HG02610 (cell line): Measurements from ENCODE around the gene SOBP.
A peak's percentile ranks its signal among the peaks of the same experiment; 100 is the strongest.

Experiments
- ATAC-seq: cut with Tn5 transposase; IDR thresholded peaks from one replicate; pipeline ENCODE4 v1.9.1; 2021; ENCODE audit warnings: mild to moderate bottlenecking, moderate library complexity; ENCODE audit not compliant: unreplicated experiment

The SOBP gene

GRCh38 chr6:107634324-107635056 is 144.6 kb downstream of the SOBP start:
- ATAC-seq, result no peak

GRCh38 chr6:107635057-107635515 is 145.2 kb downstream of the SOBP start:
- ATAC-seq, result no peak

GRCh38 chr6:107636486-107636885 is 146.6 kb downstream of the SOBP start:
- no peak for ATAC-seq

DNA sequence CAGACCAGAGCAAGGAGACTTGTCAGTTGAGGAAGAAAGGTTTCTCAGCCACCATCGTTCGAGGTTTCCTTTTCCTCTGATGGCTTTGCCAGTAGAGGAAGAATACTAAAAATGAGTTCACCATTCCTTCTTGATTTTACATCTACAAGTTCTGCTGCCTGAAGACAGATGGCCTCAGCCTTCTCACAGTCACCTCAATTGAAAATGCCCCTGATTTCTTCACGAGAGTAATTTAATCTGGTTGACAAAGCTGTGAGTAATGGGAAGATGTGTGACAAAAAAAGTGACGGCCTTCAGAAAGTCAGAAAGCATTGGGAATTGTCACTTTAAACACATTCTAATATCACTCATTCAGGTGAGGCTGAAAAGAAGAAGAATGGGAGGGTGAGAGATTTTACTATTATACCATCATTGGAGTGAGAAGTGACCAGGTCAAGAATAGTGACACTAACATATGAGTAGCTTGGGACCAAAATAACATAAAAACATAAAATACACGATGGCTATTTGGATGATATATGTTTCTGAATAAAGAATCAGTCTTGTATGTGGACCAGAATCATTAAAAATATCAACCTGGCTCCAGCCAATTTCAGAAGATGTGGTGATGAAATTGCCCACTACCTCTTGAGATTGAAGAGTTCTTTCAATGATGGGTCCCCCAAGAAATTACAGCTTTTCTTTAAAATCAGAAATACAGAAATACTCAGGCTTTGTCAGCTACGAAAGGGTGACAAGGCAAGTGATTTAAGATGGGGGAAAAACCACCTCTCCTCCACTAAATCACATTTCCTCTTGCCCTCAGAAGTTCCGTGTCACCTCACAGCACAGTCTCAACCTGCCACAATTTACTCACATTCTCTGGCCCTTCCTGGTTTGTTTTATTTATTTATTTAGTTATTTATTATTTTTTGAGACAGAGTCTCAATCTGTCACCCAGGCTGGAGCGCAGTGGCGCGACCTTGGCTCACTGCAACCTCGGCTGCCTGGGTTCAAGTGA is 147.7 kb downstream of the SOBP start:
- ATAC-seq, result no peak

DNA sequence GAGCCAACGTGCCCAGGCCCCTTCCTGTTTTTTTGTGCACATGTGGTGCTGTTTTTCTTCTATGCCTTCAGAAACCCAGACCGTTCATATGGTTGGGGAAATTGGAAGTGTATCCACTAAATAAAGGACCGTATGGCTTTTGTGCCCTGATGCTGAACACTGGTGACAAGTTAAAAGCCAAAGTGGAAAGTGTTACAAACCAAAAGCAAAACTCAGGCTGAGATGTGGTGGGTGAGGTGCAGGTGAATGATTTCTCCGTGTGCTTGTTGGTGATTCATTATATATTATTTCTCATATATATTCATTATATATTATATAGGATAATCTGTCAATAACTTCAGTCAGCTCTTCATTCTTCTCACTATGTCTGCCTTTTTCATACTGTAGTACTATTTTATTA is 148.6 kb downstream of the SOBP start:
- ATAC-seq, result no peak

GRCh38 chr6:107639511-107639910 is 149.6 kb downstream of the SOBP start:
- ATAC-seq, result no peak

GRCh38 chr6:107641071-107641470 is 151.2 kb downstream of the SOBP start:
- no peak for ATAC-seq

GRCh38 chr6:107641500-107641941 is 151.6 kb downstream of the SOBP start:
- no peak for ATAC-seq

DNA sequence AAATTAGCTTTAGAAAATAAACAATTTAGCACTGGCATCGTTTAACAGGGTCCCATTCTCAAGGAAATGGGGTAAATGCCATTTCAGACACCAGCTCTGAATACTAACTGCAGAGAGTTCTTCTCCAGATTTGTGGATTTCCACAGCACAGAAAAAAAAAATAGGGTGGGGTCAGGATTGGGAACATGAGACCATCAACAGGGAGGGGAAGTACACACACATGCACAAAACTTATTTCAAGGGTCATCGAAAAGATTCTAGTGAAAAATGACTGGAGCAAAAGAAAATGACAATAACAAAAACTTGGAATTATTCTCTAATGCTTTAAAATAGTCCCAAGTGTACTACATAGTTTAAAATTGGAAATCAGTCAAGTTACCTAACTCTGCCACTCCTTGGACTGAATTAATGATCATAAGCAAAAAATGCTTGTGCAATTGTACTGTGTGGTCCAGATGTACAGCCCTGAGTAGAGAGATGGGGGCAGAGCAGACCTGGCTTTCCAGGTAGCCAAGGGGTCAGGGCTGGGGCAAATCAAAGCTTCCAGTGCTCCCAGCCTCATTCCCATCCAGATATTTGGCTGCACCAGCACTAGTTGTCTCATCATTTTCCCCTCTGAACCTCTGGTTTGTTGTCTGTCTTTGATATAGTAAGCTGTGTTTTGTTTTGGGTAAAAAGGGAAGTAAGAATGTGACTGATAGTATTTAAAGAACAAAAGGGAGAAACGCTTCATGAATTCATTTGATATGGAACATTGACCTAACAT is 152.4 kb downstream of the SOBP start:
- ATAC-seq, result peak; percentile 74

GRCh38 chr6:107642861-107643328 is 153.0 kb downstream of the SOBP start:
- peak; percentile 14 for ATAC-seq

DNA sequence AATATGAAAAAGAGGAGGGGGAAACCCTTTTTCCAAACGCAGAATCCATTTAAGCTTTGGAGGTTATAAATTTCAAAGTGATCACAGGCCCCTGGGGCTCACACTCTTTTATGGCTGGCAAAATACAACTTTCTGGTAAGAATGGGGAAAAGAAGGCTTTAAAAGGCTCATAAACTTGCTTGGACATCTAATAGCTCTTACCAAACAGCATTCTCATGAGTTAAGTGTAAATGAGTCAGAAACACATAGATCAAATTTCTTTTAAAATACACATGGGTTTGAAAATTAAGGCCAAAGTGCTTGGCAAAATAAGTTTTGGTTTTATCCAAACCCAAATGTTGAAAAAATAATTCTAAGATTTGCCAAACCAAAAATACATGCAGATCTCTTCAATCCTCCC is 154.6 kb downstream of the SOBP start:
- ATAC-seq, result no peak

GRCh38 chr6:107645740-107646139 is 155.8 kb downstream of the SOBP start:
- no peak for ATAC-seq

- ATAC-seq, result no peak
Measured at GRCh38 chr6:107646176-107646575, 156.3 kb downstream of the SOBP start.

DNA sequence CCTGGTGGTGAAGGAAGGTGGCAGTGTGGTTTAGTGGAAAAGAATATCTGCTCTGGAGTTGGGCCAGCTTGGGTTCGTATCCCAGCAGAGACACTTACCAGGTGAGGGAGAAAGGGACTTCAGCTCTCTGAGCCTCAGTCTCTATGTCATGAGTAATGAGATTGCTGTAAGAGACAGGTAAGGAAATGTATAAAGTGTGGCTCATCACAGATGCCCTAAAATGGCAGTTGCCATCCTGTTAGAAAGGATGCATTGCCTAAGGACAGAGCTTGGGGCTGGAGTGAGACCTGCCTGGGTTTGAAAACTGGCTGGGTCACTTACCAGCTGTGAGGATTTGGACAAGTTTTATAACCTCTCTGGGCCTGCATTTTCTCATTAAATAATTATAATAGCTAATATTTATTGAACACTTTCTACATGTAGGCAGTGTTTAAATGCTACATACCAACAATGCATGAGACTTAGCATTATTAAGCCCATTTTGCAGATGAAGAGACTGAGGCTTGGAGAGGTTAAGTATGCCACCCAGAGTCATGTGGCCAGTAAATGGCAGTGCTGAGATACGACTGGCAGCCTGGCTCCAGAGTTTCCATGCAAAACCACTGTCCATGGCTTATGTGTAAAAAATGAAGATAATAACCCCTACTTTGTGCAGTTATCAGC is 157.0 kb downstream of the SOBP start:
- ATAC-seq, result no peak

DNA sequence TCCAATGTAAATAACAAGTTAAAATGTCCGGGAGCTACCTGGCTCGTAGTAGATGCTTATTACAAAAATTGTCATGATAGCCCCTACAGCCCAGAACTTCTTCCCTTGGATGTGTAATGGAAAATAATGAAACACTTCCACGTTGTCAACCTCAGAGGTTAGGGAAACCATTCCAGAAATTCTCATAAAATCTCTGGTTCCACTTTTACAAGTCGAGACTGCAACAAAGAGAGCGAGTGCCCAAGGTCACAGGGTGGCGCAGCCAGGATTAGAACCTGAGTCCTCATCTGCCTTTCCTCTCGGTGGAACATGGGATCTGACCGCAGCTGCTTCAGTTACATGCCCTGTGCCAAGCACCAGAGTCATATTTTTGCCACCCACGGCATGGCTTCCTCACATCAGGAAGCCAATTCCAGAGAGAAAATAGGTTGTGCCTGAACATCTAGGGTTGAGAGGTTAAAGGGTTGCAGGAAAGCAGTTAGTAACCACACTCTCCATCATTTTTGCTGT is 157.6 kb downstream of the SOBP start:
- no peak for ATAC-seq

DNA sequence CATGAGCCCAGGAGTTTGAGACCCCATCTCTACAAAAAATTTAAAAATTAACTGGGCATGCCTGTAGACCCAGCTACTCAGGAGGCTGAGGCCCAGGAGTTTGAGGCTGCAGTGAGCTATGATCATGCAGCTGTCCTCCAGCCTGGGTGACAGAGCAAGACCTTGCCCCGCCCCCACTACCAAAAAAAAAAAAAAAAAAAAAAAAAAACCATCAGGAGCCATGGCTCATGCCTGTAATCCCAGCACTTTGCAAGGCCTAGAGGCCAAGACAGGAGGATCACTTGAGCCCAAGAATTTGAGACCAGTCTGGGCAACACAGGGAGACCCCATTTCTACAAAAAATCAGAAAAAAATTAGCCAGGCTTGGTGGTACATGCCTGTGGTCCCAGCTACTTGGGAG is 159.1 kb downstream of the SOBP start:
- no peak for ATAC-seq

GRCh38 chr6:107652526-107653182 is 162.7 kb downstream of the SOBP start:
- no peak for ATAC-seq

GRCh38 chr6:107653183-107653580 is 163.3 kb downstream of the SOBP start:
- no peak for ATAC-seq

- no peak for ATAC-seq
Measured at GRCh38 chr6:107653861-107654394, 164.0 kb downstream of the SOBP start.
